SK-N-SH treated with all-trans-retinoic acid at 6 μM for 48 hours (cell line): ENCODE measurements around the gene PFKM.

Experiments used
- ATAC-seq: fragments of 200-7000 bp; cut with Tn5 transposase; 3 replicates; pipeline ENCODE4 v1.9.1; 2020; ENCODE audit warnings: mild to moderate bottlenecking, moderate library complexity
- ARNTL ChIP-seq: fragments of 450-650 bp; formaldehyde crosslinking; IDR thresholded peaks from 2 replicates; pipeline ENCODE4 v1.5.0; 2020; ENCODE audit warnings: low read depth, mild to moderate bottlenecking, moderate library complexity, borderline replicate concordance
- BACH2 ChIP-seq: fragments of 250-450 bp; sonication (Bioruptor Pico); IDR thresholded peaks from 2 replicates; pipeline ENCODE4 v1.9.0; 2021; ENCODE audit warnings: mild to moderate bottlenecking, borderline replicate concordance
- CREB5 ChIP-seq: fragments of 250-450 bp; sonication (Bioruptor Pico); IDR thresholded peaks from 2 replicates; pipeline ENCODE4 v1.5.1; 2020; ENCODE audit warnings: low read depth, mild to moderate bottlenecking, moderate library complexity
- CSDC2 ChIP-seq: fragments of 250-450 bp; sonication (Bioruptor Pico); IDR thresholded peaks from 2 replicates; pipeline ENCODE4 v1.5.0; 2020; ENCODE audit warnings: mild to moderate bottlenecking, moderate library complexity
- CSRNP3 ChIP-seq: fragments of 250-450 bp; sonication (Bioruptor Pico); IDR thresholded peaks from 2 replicates; pipeline ENCODE4 v1.5.1; 2021; ENCODE audit warnings: mild to moderate bottlenecking, moderate library complexity
- ESRRG ChIP-seq: fragments of 250-450 bp; sonication (Bioruptor Pico); IDR thresholded peaks from 2 replicates; pipeline ENCODE4 v1.6.1; 2021; ENCODE audit warnings: mild to moderate bottlenecking
- GLIS3 ChIP-seq: fragments of 250-450 bp; sonication (Bioruptor Pico); IDR thresholded peaks from 2 replicates; pipeline ENCODE4 v1.5.0; 2020; ENCODE audit warnings: mild to moderate bottlenecking, moderate library complexity
- OSR1 ChIP-seq: fragments of 250-450 bp; sonication (Bioruptor Pico); IDR thresholded peaks from 2 replicates; pipeline ENCODE4 v1.8.0; 2022; ENCODE audit warnings: moderate library complexity, mild to moderate bottlenecking, inconsistent platforms
- PATZ1 ChIP-seq: fragments of 250-450 bp; sonication (Bioruptor Pico); IDR thresholded peaks from 2 replicates; pipeline ENCODE4 v1.8.0; 2020; ENCODE audit warnings: mild to moderate bottlenecking, moderate library complexity, borderline replicate concordance
- POU6F1 ChIP-seq: fragments of 250-450 bp; sonication (Bioruptor Pico); IDR thresholded peaks from 2 replicates; pipeline ENCODE4 v1.8.0; 2021; ENCODE audit warnings: low read depth, mild to moderate bottlenecking, moderate library complexity, borderline replicate concordance
- RARB ChIP-seq: fragments of 250-450 bp; sonication (Bioruptor Pico); IDR thresholded peaks from 2 replicates; pipeline ENCODE4 v1.8.0; 2021; ENCODE audit warnings: mild to moderate bottlenecking, moderate library complexity
- SNAI2 ChIP-seq: fragments of 250-450 bp; sonication (Bioruptor Pico); IDR thresholded peaks from 2 replicates; pipeline ENCODE4 v1.5.0; 2020; ENCODE audit warnings: mild to moderate bottlenecking, moderate library complexity
- TCF4 ChIP-seq: fragments of 250-450 bp; sonication (Bioruptor Pico); IDR thresholded peaks from 2 replicates; pipeline ENCODE4 v1.8.0; 2021; ENCODE audit warnings: mild to moderate bottlenecking, moderate library complexity, borderline replicate concordance
- TOX ChIP-seq: fragments of 250-450 bp; sonication (Bioruptor Pico); IDR thresholded peaks from 2 replicates; pipeline ENCODE4 v1.8.0; 2021; ENCODE audit warnings: mild to moderate bottlenecking, moderate library complexity, borderline replicate concordance
- ZC3H10 ChIP-seq: fragments of 250-450 bp; sonication (Bioruptor Pico); IDR thresholded peaks from 2 replicates; pipeline ENCODE4 v1.5.1; 2021; ENCODE audit warnings: mild to moderate bottlenecking, moderate library complexity
- ZFP3 ChIP-seq: fragments of 250-450 bp; sonication (Bioruptor Pico); IDR thresholded peaks from 2 replicates; pipeline ENCODE4 v1.5.0; 2020; ENCODE audit warnings: mild to moderate bottlenecking, moderate library complexity
- ZFP30 ChIP-seq: fragments of 450-650 bp; formaldehyde crosslinking; IDR thresholded peaks from 2 replicates; pipeline ENCODE4 v1.5.0; 2022; ENCODE audit warnings: mild to moderate bottlenecking, moderate library complexity
- ZNF565 ChIP-seq: fragments of 450-650 bp; formaldehyde crosslinking; conservative IDR thresholded peaks from 2 replicates; pipeline ENCODE4 v1.5.0; 2020; ENCODE audit warnings: low read depth, mild to moderate bottlenecking, moderate library complexity
- ZNF70 ChIP-seq: fragments of 450-650 bp; formaldehyde crosslinking; IDR thresholded peaks from 2 replicates; pipeline ENCODE4 v1.5.0; 2020; ENCODE audit warnings: mild to moderate bottlenecking, moderate library complexity
- ZNF8 ChIP-seq: fragments of 450-650 bp; formaldehyde crosslinking; IDR thresholded peaks from 2 replicates; pipeline ENCODE4 v1.5.0; 2020; ENCODE audit warnings: mild to moderate bottlenecking, moderate library complexity
- TF ChIP-seq, protein P1 (sequence below): fragments of 250-450 bp; sonication (Bioruptor Pico); IDR thresholded peaks from 2 replicates; pipeline ENCODE4 v1.5.0; 2020; ENCODE audit warnings: mild to moderate bottlenecking, moderate library complexity

The PFKM gene

DNA sequence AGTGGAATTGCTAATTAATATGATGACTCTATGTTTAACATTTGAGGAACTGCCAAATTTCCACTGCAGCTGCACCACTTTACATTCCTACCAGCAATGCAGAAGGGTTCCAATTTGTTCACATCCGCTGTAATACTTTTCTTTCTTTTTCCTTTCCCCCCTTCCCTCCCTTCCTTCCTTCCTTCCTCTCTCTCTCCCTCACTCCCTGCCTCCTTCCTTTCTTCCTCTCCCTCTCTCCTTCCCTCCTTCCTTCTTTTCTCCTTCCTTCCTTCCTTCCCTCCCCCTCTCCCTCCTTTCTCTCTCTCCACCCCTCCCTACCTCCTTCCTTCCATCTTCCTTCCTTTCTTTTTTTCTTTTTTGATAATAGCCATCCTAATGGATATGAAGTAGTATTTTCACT is 3.2 kb upstream of the PFKM start (continued):
- no peak for TF ChIP-seq TOX (CRISPR knock-in tag)

GRCh38 chr12:48118284-48118871 is 786 bp upstream of the PFKM start:
- TF ChIP-seq ESRRG (CRISPR knock-in tag) (no peak), PATZ1 (CRISPR knock-in tag) (no peak)
- ATAC-seq = no peak; the same call in 2 of the 3 replicates

DNA sequence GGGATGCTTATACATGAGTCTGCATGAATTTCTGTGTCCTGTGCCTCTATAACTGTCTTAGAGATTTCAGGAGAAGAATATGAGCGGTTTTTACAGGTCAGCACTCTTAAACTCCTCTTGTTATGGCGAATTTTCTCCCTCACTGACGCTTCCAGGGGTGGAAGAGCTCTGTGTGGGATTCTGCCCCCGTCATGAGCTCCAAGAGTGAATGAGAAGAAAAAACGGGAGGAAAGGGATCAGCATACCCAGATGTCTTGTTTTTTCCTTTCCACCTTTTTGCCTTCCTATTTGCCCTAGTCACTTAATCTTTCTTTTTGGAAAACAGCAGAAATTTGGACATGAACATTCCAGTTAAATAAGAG is 651 bp downstream of the PFKM start:
- TF ChIP-seq GLIS3 (CRISPR knock-in tag) (no peak), OSR1 (CRISPR knock-in tag) (no peak), SNAI2 (CRISPR knock-in tag) (no peak), BACH2 (CRISPR knock-in tag) (no peak), RARB (CRISPR knock-in tag) (no peak), CREB5 (CRISPR knock-in tag) (no peak), ARNTL (CRISPR knock-in tag) (no peak), ZFP30 (no peak), CSDC2 (no peak), ZNF565 (CRISPR knock-in tag) (no peak), PATZ1 (CRISPR knock-in tag) (no peak), ZNF8 (CRISPR knock-in tag) (no peak), POU6F1 (no peak), TCF4 (CRISPR knock-in tag) (no peak), ZFP3 (CRISPR knock-in tag) (no peak), ZC3H10 (CRISPR knock-in tag) (no peak), ZNF70 (CRISPR knock-in tag) (no peak)
- TF ChIP-seq, protein P1, sequence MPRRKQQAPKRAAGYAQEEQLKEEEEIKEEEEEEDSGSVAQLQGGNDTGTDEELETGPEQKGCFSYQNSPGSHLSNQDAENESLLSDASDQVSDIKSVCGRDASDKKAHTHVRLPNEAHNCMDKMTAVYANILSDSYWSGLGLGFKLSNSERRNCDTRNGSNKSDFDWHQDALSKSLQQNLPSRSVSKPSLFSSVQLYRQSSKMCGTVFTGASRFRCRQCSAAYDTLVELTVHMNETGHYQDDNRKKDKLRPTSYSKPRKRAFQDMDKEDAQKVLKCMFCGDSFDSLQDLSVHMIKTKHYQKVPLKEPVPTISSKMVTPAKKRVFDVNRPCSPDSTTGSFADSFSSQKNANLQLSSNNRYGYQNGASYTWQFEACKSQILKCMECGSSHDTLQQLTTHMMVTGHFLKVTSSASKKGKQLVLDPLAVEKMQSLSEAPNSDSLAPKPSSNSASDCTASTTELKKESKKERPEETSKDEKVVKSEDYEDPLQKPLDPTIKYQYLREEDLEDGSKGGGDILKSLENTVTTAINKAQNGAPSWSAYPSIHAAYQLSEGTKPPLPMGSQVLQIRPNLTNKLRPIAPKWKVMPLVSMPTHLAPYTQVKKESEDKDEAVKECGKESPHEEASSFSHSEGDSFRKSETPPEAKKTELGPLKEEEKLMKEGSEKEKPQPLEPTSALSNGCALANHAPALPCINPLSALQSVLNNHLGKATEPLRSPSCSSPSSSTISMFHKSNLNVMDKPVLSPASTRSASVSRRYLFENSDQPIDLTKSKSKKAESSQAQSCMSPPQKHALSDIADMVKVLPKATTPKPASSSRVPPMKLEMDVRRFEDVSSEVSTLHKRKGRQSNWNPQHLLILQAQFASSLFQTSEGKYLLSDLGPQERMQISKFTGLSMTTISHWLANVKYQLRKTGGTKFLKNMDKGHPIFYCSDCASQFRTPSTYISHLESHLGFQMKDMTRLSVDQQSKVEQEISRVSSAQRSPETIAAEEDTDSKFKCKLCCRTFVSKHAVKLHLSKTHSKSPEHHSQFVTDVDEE = no peak
- peak; percentile 52 for ATAC-seq

DNA sequence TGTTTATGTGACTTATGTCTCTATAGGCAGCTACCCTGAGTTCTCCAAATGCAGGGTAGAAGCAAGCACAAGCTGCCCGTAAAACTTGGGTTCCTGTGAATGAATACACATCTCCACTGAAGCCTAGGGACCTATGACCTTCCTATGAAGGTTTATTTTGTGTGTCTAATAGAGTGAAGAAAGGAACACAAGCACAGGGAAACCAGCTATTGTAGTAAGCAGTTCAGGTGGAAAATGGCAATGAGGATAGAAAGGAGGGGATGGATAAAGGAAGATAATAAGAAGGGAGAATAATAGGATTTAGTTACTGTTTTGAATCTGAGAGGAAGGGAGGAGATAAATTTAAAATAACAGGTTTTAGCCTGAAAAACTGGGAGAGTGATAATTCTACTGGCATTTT is 2.4 kb downstream of the PFKM start:
- ATAC-seq = no peak
- TF ChIP-seq CSDC2 (no peak), TOX (CRISPR knock-in tag) (no peak), CSRNP3 (CRISPR knock-in tag) (no peak), ARNTL (CRISPR knock-in tag) (no peak), ZNF8 (CRISPR knock-in tag) (no peak), CREB5 (CRISPR knock-in tag) (no peak), TCF4 (CRISPR knock-in tag) (no peak)
